Astrocyte of the cerebellum (primary cell): ENCODE measurements around the gene SLX1A.
"Not testable (repeated sequence)": the region's sequence is repeated elsewhere in the genome, so short reads cannot be mapped to it uniquely, and the experiment has no call there.

Experiments
- DNase-seq: peaks from one replicate; pipeline ENCODE4 v3.0.0-alpha.2; 2011; ENCODE audit warnings: low read depth
- H3K4me3 ChIP-seq: 2 replicates; pipeline ENCODE4 v1.5.1; 2011; ENCODE audit warnings: mild to moderate bottlenecking, low read depth, low read length, moderate library complexity
- in situ Hi-C: cut with HindIII; loops from 2 replicates; pipeline ENCODE4 v1.10.0; 2017; ENCODE audit warnings: low sequenced_read_pairs
- TF ChIP-seq, protein P1 (sequence below): IDR thresholded peaks from 2 replicates; pipeline ENCODE4 v1.5.1; 2012; ENCODE audit warnings: low read length, low read depth, moderate library complexity, mild to moderate bottlenecking; ENCODE audit errors: missing control alignments

SLX1A gene

DNA sequence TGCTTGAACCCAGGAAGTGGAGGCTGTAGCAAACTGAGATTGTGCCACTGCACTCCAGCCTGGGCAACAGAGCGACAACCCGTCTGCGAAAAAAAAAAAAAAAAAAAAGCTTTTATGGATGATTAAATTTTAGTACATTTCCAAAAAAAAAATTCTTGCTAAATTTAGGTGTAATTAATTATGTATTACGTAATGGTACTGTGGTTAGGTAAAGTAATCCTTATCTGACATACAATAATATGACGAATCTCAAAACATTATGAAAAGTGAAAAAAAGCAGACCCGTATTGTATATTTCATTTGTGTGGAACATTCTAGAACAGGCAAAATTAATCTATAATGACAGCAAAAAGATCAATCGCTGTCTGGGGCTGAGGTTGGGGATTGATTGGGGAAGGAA lies 20.6 kb upstream of the SLX1A start:
- DNase-seq: no peak
- H3K4me3 ChIP-seq: no peak overlapping the region
- TF ChIP-seq, protein P1, sequence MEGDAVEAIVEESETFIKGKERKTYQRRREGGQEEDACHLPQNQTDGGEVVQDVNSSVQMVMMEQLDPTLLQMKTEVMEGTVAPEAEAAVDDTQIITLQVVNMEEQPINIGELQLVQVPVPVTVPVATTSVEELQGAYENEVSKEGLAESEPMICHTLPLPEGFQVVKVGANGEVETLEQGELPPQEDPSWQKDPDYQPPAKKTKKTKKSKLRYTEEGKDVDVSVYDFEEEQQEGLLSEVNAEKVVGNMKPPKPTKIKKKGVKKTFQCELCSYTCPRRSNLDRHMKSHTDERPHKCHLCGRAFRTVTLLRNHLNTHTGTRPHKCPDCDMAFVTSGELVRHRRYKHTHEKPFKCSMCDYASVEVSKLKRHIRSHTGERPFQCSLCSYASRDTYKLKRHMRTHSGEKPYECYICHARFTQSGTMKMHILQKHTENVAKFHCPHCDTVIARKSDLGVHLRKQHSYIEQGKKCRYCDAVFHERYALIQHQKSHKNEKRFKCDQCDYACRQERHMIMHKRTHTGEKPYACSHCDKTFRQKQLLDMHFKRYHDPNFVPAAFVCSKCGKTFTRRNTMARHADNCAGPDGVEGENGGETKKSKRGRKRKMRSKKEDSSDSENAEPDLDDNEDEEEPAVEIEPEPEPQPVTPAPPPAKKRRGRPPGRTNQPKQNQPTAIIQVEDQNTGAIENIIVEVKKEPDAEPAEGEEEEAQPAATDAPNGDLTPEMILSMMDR: no peak
- in situ Hi-C loops: no loop called here

DNA sequence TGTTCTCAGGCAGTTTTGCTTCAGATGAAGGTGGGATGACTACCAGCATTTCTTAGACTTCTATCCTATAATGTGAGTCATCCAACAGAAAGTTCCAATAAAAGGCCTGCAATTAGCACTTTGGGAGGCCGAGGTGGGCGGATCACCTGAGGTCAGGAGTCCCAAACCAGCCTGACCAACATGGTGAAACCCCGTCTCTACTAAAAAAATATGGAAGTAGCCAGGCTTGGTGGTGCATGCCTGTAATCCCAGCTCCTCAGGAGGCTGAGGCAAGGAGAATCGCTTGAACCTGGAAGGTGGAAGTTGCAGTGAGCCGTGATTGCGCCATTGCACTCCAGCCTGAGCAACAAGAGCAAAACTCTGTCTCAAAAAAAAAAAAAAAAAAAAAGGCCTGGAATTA lies 16.8 kb upstream of the SLX1A start:
- in situ Hi-C loops, DNase-seq, H3K4me3 ChIP-seq: not testable (repeated sequence)

GRCh38 chr16:30179195-30179594 lies 14.5 kb upstream of the SLX1A start:
- DNase-seq: no peak
- in situ Hi-C loops: no loop called here
- TF ChIP-seq, protein P1: no peak
- H3K4me3 ChIP-seq: no peak overlapping the region

DNA sequence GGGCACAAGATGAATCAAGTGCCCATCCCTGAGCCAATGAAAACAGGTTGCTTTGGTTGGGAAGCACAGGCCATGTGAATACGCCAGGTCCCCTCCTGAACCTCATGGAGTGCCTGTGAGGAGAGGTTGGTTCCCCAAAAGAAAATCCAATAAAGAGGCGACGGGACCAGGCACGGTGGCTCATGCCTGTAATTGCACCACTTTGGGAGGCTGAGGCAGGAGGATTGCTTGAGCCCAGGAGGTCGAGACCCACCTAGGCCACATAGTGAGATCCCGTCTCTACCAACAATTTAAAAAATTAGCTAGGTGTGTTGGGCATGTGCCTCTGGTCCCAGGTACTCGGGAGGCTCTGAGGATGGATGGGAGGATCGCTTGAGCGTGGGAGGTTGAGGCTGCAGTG lies 13.7 kb upstream of the SLX1A start:
- in situ Hi-C loops: no loop called here
- TF ChIP-seq, protein P1: no peak
- H3K4me3 ChIP-seq: no peak overlapping the region
- no peak for DNase-seq

DNA sequence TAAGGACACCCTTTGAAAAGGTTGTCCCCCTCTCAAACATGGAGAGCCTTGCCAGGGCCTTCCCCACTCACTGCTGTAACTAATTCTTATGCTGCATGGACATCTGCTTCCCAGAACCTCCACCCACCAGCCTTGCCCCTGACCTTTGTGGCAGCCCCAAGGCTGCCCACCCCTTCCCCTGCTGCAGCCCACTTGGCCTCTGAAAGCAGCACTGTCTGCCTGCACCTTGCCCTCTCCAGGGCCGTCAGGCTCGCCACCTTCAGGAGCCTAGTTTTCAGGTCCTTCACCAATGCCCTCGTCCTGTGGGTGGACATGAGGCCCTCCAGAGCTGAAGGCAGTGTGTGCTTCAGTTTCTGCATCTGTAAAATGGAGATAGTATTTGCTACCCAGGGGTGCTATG lies 12.9 kb upstream of the SLX1A start:
- in situ Hi-C loops: no loop called here
- no peak for DNase-seq
- TF ChIP-seq, protein P1: no peak
- no peak overlapping the region for H3K4me3 ChIP-seq

DNA sequence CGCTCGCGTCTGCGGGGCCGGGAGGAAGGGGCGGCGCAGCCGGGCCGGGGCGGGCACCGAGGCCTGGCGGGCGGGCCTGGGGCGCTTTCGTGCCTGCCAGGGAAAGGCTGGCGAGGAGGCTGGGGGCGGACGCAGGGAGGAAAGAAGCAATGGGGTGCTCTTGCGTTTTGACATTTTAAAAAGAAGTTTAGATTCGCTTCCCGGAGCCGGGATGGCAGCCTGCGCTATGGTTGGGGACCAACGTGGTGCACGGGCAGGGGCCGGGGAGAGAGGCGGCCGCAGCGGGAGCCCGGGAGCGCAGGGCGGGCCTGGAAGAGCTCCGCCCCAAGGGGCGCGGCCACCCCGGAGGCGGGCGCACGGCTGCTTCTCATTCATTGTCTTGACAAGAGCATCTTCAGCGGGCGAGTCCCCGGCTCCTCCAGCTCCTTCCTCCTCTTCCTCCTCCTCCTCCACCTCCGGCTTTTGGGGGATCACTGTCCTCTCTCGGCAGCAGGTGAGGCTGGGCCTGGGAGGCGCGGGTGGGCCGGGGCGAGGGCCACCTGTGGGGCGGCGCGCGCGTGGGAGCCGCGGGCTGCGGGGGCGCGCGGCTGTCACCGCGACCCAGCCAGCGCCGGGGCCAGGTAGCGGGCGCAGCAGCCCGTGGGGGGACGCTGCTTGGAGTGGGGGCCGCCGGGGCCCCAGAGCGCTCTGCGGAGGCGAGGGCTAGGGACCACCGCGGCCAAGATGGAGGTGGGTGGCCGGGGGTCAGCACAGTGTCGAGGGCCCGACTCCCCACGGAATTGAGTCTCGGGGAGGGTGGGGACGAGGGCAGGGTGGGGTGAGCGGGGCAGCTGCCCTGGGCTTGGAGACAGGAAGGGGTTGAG lies 10.2 kb upstream of the SLX1A start, which contains the start of gene CORO1A:
Gene CORO1A, plus strand, starts transcription at position 370 of the 863 bp plus-strand sequence. CDS start 1,608 bp downstream, outside the sequence.
- DNase-seq: peak; percentile 35
- H3K4me3 ChIP-seq: peak within 1 kb of the TSS; percentile 49
- in situ Hi-C loops: no loop called here

More for the DNA sequence above, 10.2 kb upstream of the SLX1A start, which contains the start of gene CORO1A:
- TF ChIP-seq, protein P1: no peak
